Measurements from ENCODE around the gene SFSWAP. TPM values are rescaled to one million over a fixed set of nuclear protein-coding genes. Genes with fewer than 3 reads are reported as not detected.
"Not testable (repeated sequence)": the region's sequence is repeated elsewhere in the genome, so short reads cannot be mapped to it uniquely, and the experiment has no call there.

The SFSWAP gene
- total RNA-seq, 1 donor from 2014 or later: 46.9 TPM

DNA sequence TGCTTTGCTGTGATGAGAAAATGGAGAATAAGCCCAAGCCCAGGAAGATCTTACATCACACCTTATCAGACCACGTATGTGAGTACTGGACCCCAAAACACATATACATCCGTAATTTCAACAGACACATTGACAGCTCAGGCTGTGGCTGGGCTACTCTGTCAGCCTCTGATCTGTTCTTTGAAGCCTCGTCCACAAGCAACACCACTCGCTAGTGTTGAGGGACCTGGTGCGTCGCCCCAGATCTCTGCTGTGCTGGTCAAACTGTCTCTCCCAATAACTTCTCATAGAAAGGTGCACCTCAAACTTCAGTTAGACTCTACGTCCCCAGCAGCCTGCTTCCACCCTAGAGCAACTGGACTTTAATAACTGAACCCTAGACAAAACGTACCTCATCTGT is 10.6 kb upstream of the SFSWAP start:
- no peak for DNase-seq
- no peak for TF ChIP-seq CTCF (IDR thresholded peaks at IDR 0.05)
- Histone ChIP-seq H3K4me3 (no peak overlapping the region), H3K27me3 (ENCODE audit: low read depth) (peaks cover 8% of the 10 kb centered on the region), H3K9me3 (peaks cover 16% of the 10 kb centered on the region), H3K36me3 (no peaks in the 10 kb centered on the region), H3K4me1 (no peaks in the 10 kb centered on the region), H3K27ac (no peak overlapping the region)
- ATAC-seq: no peak
- intact Hi-C loops (cut with DNase I): no loop called here

GRCh38 chr12:131701705-131702572 is 9.0 kb upstream of the SFSWAP start:
- intact Hi-C loops (cut with DNase I): no loop called here
- no peak for TF ChIP-seq CTCF (IDR thresholded peaks at IDR 0.05)

GRCh38 chr12:131702573-131702877 is 8.4 kb upstream of the SFSWAP start:
- peaks cover 16% of the 10 kb centered on the region for H3K9me3 ChIP-seq
- no peaks in the 10 kb centered on the region for H3K36me3 ChIP-seq
- DNase-seq (no peak), ATAC-seq (no peak)
- TF ChIP-seq CTCF (IDR thresholded peaks at IDR 0.05): no peak
- H3K27me3 ChIP-seq (ENCODE audit: low read depth): no peaks in the 10 kb centered on the region
- intact Hi-C loops (cut with DNase I): no loop called here
- H3K4me1 ChIP-seq: no peaks in the 10 kb centered on the region
- H3K4me3 ChIP-seq: no peak overlapping the region
- H3K27ac ChIP-seq: no peak overlapping the region

More at GRCh38 chr12:131701705-131702572, 9.0 kb upstream of the SFSWAP start:
- Histone ChIP-seq H3K27ac (no peak overlapping the region), H3K4me1 (no peaks in the 10 kb centered on the region), H3K4me3 (no peak overlapping the region), H3K27me3 (ENCODE audit: low read depth) (no peaks in the 10 kb centered on the region), H3K36me3 (no peaks in the 10 kb centered on the region), H3K9me3 (peaks cover 16% of the 10 kb centered on the region)
- no peak for DNase-seq
- no peak for ATAC-seq

GRCh38 chr12:131703161-131703560 is 7.7 kb upstream of the SFSWAP start:
- intact Hi-C loops (cut with DNase I): no loop called here
- peaks cover 16% of the 10 kb centered on the region for H3K9me3 ChIP-seq
- no peak overlapping the region for H3K4me3 ChIP-seq
- no peaks in the 10 kb centered on the region for H3K36me3 ChIP-seq
- TF ChIP-seq CTCF (IDR thresholded peaks at IDR 0.05): no peak
- H3K27ac ChIP-seq: no peak overlapping the region
- no peaks in the 10 kb centered on the region for H3K27me3 ChIP-seq (ENCODE audit: low read depth)
- ATAC-seq (no peak), DNase-seq (no peak)
- no peaks in the 10 kb centered on the region for H3K4me1 ChIP-seq

GRCh38 chr12:131704509-131704908 is 6.4 kb upstream of the SFSWAP start:
- DNase-seq: no peak
- no peak for TF ChIP-seq CTCF (IDR thresholded peaks at IDR 0.05)
- peaks cover 16% of the 10 kb centered on the region for H3K9me3 ChIP-seq
- H3K36me3 ChIP-seq: no peaks in the 10 kb centered on the region
- H3K27me3 ChIP-seq (ENCODE audit: low read depth): no peaks in the 10 kb centered on the region
- ATAC-seq: no peak
- H3K27ac ChIP-seq: no peak overlapping the region
- H3K4me1 ChIP-seq: no peaks in the 10 kb centered on the region
- no peak overlapping the region for H3K4me3 ChIP-seq
- intact Hi-C loops (cut with DNase I): no loop called here

- H3K27me3 ChIP-seq (ENCODE audit: low read depth); H3K4me1 ChIP-seq; H3K36me3 ChIP-seq; intact Hi-C loops (cut with DNase I); H3K4me3 ChIP-seq; DNase-seq; H3K27ac ChIP-seq; ATAC-seq: not testable (repeated sequence)
- peaks cover 16% of the 10 kb centered on the region for H3K9me3 ChIP-seq
Observed at GRCh38 chr12:131706709-131707108, 4.2 kb upstream of the SFSWAP start.
